H1 (cell line): ENCODE measurements around the gene MAP4. TPM values are rescaled to one million over a fixed set of nuclear protein-coding genes. Genes with fewer than 3 reads are reported as not detected.

Experiments
- CTCF ChIA-PET: fragments of 300-600 bp; sonication (Branson Sonifier 250); formaldehyde crosslinking; loops from one replicate; lab custom pipeline; 2021; ENCODE audit not compliant: partially characterized antibody; lab: Charles Lee
- POLR2A ChIA-PET: fragments of 300-600 bp; sonication (Branson Sonifier 250); formaldehyde crosslinking; loops from one replicate; lab custom pipeline; 2021; ENCODE audit warnings: inconsistent platforms; ENCODE audit not compliant: partially characterized antibody; lab: Charles Lee
- DNase-seq, 2 experiments: peaks; one replicate each; pipeline versions ENCODE4 v3.0.0 to v3.0.0-alpha.2; 2010 to 2022; ENCODE audit warnings: low spot score in 2 of 2, low read depth in 1 of 2, mixed read lengths in 1 of 2
- FAIRE-seq: peaks from 2 replicates; lab custom pipeline; 2011; peaks lifted over from hg19 to GRCh38; lab: Jason Lieb, UNC
- H2AFZ ChIP-seq: 2 replicates; pipeline ENCODE4 v1.8.1; 2012; ENCODE audit warnings: low read length, inconsistent platforms
- H2AK5ac ChIP-seq: 2 replicates; pipeline ENCODE4 v1.6.1; 2013; ENCODE audit warnings: low read depth, low read length
- H2BK120ac ChIP-seq: replicated peaks from 2 replicates; pipeline ENCODE3; 2013; ENCODE audit warnings: low read depth, low read length, inconsistent platforms
- H2BK12ac ChIP-seq: 2 replicates; pipeline ENCODE4 v1.6.1; 2013; ENCODE audit warnings: low read depth, low read length
- H2BK15ac ChIP-seq: 2 replicates; pipeline ENCODE4 v1.6.1; 2013; ENCODE audit warnings: low read length
- H2BK20ac ChIP-seq: 2 replicates; pipeline ENCODE4 v1.6.1; 2013; ENCODE audit warnings: low read length
- H2BK5ac ChIP-seq: 2 replicates; pipeline ENCODE4 v1.6.1; 2013; ENCODE audit warnings: low read depth, low read length
- H3K14ac ChIP-seq: 2 replicates; pipeline ENCODE4 v1.6.1; 2013; ENCODE audit warnings: inconsistent platforms; ENCODE audit not compliant: insufficient read length
- H3K18ac ChIP-seq: 2 replicates; pipeline ENCODE4 v1.6.1; 2013; ENCODE audit warnings: low read length; ENCODE audit errors: extremely low read depth
- H3K23ac ChIP-seq: 2 replicates; pipeline ENCODE4 v1.6.1; 2013; ENCODE audit warnings: inconsistent platforms; ENCODE audit not compliant: insufficient read length
- H3K23me2 ChIP-seq: 2 replicates; pipeline ENCODE4 v1.6.1; 2013; ENCODE audit warnings: low read depth, low read length
- H3K27ac ChIP-seq: 2 replicates; pipeline ENCODE4 v1.6.1; 2011; ENCODE audit warnings: low read depth, low read length, inconsistent platforms
- H3K27me3 ChIP-seq, 4 experiments: replicated peaks in 1 of 4; 1 replicate in 1 of 4; 2 replicates in 3 of 4; pipeline versions ENCODE4 v1.6.1 to v1.8.1; 2011 to 2013; ENCODE audit warnings: low read length in 3 of 4, mild to moderate bottlenecking in 3 of 4, inconsistent platforms in 2 of 4, mixed read lengths in 2 of 4, moderate library complexity in 1 of 4; ENCODE audit not compliant: control insufficient read depth in 3 of 4, insufficient read depth in 3 of 4; ENCODE audit errors: extremely low read depth in 1 of 4
- H3K36me3 ChIP-seq, 4 experiments: 2 replicates each; pipeline versions ENCODE4 v1.6.1 to v1.8.1; 2011 to 2013; ENCODE audit warnings: mild to moderate bottlenecking in 4 of 4, low read length in 3 of 4, moderate library complexity in 2 of 4, control low read depth in 1 of 4, inconsistent platforms in 1 of 4; ENCODE audit not compliant: insufficient read depth in 4 of 4, control insufficient read depth in 2 of 4
- H3K4ac ChIP-seq: replicated peaks from 2 replicates; pipeline ENCODE3; 2013; ENCODE audit warnings: low read length, low read depth, mixed read lengths, inconsistent platforms; ENCODE audit not compliant: insufficient read length
- H3K4me1 ChIP-seq, 4 experiments: replicated peaks in 1 of 4; 1 replicate in 1 of 4; 2 replicates in 3 of 4; pipeline versions ENCODE4 v1.6.1 to v1.8.1; 2011 to 2013; ENCODE audit warnings: low read length in 3 of 4, inconsistent platforms in 2 of 4, mixed read lengths in 1 of 4; ENCODE audit not compliant: insufficient read depth in 4 of 4, control insufficient read depth in 3 of 4
- H3K4me2 ChIP-seq, 2 experiments: 2 replicates each; pipeline versions ENCODE4 v1.6.1 to v1.8.1; 2011 to 2013; ENCODE audit warnings: low read depth in 2 of 2, low read length in 2 of 2, control low read depth in 1 of 2, inconsistent platforms in 1 of 2, mild to moderate bottlenecking in 1 of 2; ENCODE audit not compliant: insufficient read depth in 1 of 2
- H3K4me3 ChIP-seq, 4 experiments: fragments of 200-600, 300-600 bp in 1 of 4; sonication (generic), shearing (Covaris generic), sonication (Bioruptor Twin) in 1 of 4; 2 replicates each; pipeline versions ENCODE4 v1.5.1 to v1.8.1; 2011 to 2016; ENCODE audit warnings: low read length in 4 of 4, low read depth in 3 of 4, control low read depth in 2 of 4, inconsistent platforms in 2 of 4, mild to moderate bottlenecking in 2 of 4, mixed read lengths in 1 of 4, moderate library complexity in 1 of 4; ENCODE audit not compliant: insufficient read depth in 2 of 4; ENCODE audit errors: extremely low read depth in 1 of 4
- H3K56ac ChIP-seq: replicated peaks from 2 replicates; pipeline ENCODE3; 2013; ENCODE audit warnings: low read depth, mild to moderate bottlenecking, mixed read lengths, low read length, inconsistent platforms; ENCODE audit not compliant: insufficient read length
- H3K79me1 ChIP-seq: 2 replicates; pipeline ENCODE4 v1.6.1; 2013; ENCODE audit warnings: low read depth, low read length, control low read depth
- H3K79me2 ChIP-seq, 2 experiments: 2 replicates each; pipeline versions ENCODE4 v1.6.1 to v1.8.1; 2012 to 2013; ENCODE audit warnings: low read length in 2 of 2, mild to moderate bottlenecking in 2 of 2, inconsistent platforms in 1 of 2; ENCODE audit not compliant: insufficient read depth in 2 of 2, control insufficient read depth in 1 of 2
- H3K9ac ChIP-seq, 4 experiments: replicated peaks in 1 of 4; 1 replicate in 1 of 4; 2 replicates in 3 of 4; pipeline versions ENCODE4 v1.6.1 to v1.8.1; 2011 to 2013; ENCODE audit warnings: low read depth in 3 of 4, low read length in 3 of 4, control low read depth in 2 of 4, mild to moderate bottlenecking in 2 of 4, moderate library complexity in 2 of 4, inconsistent platforms in 1 of 4; ENCODE audit errors: extremely low read depth in 1 of 4
- H3K9me3 ChIP-seq, 2 experiments: 2 replicates each; pipeline versions ENCODE4 v1.6.1 to v1.8.1; 2012 to 2013; ENCODE audit warnings: mild to moderate bottlenecking in 2 of 2, moderate library complexity in 2 of 2, control low read depth in 1 of 2, inconsistent platforms in 1 of 2, low read depth in 1 of 2, low read length in 1 of 2, mixed read lengths in 1 of 2; ENCODE audit not compliant: insufficient read depth in 2 of 2
- H4K20me1 ChIP-seq, 2 experiments: replicated peaks in 1 of 2; 2 replicates each; pipeline versions ENCODE3 to v1.8.1; 2011 to 2013; ENCODE audit warnings: inconsistent platforms in 2 of 2, low read length in 2 of 2, mild to moderate bottlenecking in 1 of 2; ENCODE audit not compliant: insufficient read depth in 2 of 2, control insufficient read depth in 1 of 2
- H4K5ac ChIP-seq: 2 replicates; pipeline ENCODE4 v1.6.1; 2013; ENCODE audit warnings: low read length, low read depth, mixed read lengths, inconsistent platforms; ENCODE audit not compliant: insufficient read length
- H4K8ac ChIP-seq: 2 replicates; pipeline ENCODE4 v1.8.0; 2013; ENCODE audit warnings: mild to moderate bottlenecking, moderate library complexity, low read length, inconsistent platforms; ENCODE audit not compliant: insufficient read depth; ENCODE audit errors: extremely low read depth
- H4K91ac ChIP-seq: replicated peaks from 2 replicates; pipeline ENCODE3; 2013; ENCODE audit warnings: low read length, mixed read lengths, inconsistent platforms; ENCODE audit not compliant: insufficient read length
- WGBS, 2 experiments: shearing (Covaris generic) in 1 of 2; methylation state at CpG; one replicate each; pipeline versions ENCODE4 v1.1.6 to v1.1.7; 2013 to 2015; ENCODE audit warnings: low lambda C conversion rate in 2 of 2, mixed read lengths in 2 of 2, inconsistent platforms in 1 of 2, low coverage in 1 of 2, missing lambda C conversion rate in 1 of 2; ENCODE audit not compliant: insufficient replicate concordance in 2 of 2, insufficient coverage in 1 of 2, insufficient read length in 1 of 2; ENCODE audit errors: extremely low coverage in 1 of 2, missing lambda C conversion rate in 1 of 2; 5-methylcytosine and 5-hydroxymethylcytosine counted together
- polyA plus RNA-seq, 7 experiments: library from polyadenylated mRNA; depleted of rRNA in 3 of 7; stranded (reverse) in 5 of 7; unstranded in 2 of 7; fragments of >200 nt in 5 of 7; fragments of 200-250 nt in 2 of 7; gene quantifications; 1 replicate in 5 of 7; 2 replicates in 1 of 7; 4 replicates in 1 of 7; pipeline versions ENCODE4 v1.2.1 to v1.2.3, GENCODE V29; 2011 to 2013; ENCODE audit warnings: missing spikeins in 2 of 7, mixed read lengths in 2 of 7
- total RNA-seq: library from RNA; stranded (reverse); fragmentation: NEBNext Ultra II Directional; extraction: Animal tissue kit (Norgen Biotek cat#: 25700); gene quantifications from 2 replicates; pipeline ENCODE4 v1.2.1, GENCODE V29; 2021

Gene MAP4
- total and polyA plus RNA-seq, 2 of the 8 experiments (the other 6 are each of a cell fraction or from before 2014, with no cell fraction given): 67.0 to 179 TPM

- Histone ChIP-seq H4K20me1 (peaks cover 0 to 8% of the 10 kb centered on the region in 2 experiments), H2BK12ac (no peak overlapping the region), H3K79me2 (peaks cover 2 to 68% of the 10 kb centered on the region in 2 experiments; a peak in 2 of 4 replicates), H3K36me3 (peaks cover 0 to 4% (median 1%) of the 10 kb centered on the region in 4 experiments; a peak in 1 of 8 replicates), H3K9ac (no peak overlapping the region), H2BK20ac (no peak overlapping the region), H4K8ac (no peak overlapping the region), H2AFZ (no peak overlapping the region), H2BK120ac (no peak overlapping the region), H3K14ac (no peak overlapping the region), H3K23ac (no peak overlapping the region), H3K4me1 (no peaks in the 10 kb centered on the region), H4K5ac (no peak overlapping the region), H4K91ac (no peak overlapping the region), H3K4me2 (no peak overlapping the region), H3K27me3 (no peaks in the 10 kb centered on the region), H3K23me2 (no peaks in the 10 kb centered on the region), H3K79me1 (peaks cover 3% of the 10 kb centered on the region; the same call in 1 of the 2 replicates), H3K4me3 (no peak overlapping the region), H3K4ac (no peak overlapping the region), H3K27ac (no peak overlapping the region), H3K56ac (no peak overlapping the region), H2BK5ac (no peak overlapping the region), H2BK15ac (no peak overlapping the region), H2AK5ac (no peak overlapping the region), H3K9me3 (peaks cover 5 to 10% of the 10 kb centered on the region in 2 experiments), H3K18ac (no peak overlapping the region)
- FAIRE-seq (no peak), DNase-seq (no peak)
- POLR2A ChIA-PET: interaction anchor here (0.9 kb wide), 1 partner anchor 15 kb away, joined by 3 read pairs; no protein-coding TSS in a partner anchor
- CTCF ChIA-PET: interaction anchor here (0.5 kb wide), 1 partner anchor 16 kb away, joined by 4 read pairs; no protein-coding TSS in a partner anchor
- 91 to 100% methylated on average over 1 to 3 of the region's 3 CpGs for WGBS, 2 experiments
These were observed 48.1 kb upstream of the MAP4 start for GRCh38 chr3:48064292-48064829.
